Transverse colon (tissue), 4 donors: ENCODE data around the gene THSD4.

Experiments
- POLR2AphosphoS5 ChIP-seq, 3 donors: sonication (generic); formaldehyde crosslinking; IDR thresholded peaks; one replicate each; pipeline ENCODE4 v1.6.1; 2016; ENCODE audit warnings: antibody characterized with exemption in 3 of 3
- TF ChIP-seq, protein P1 (sequence below), 5 experiments: fragments of 200-600 bp in 3 of 5; fragments of 450-650 bp in 2 of 5; sonication (generic) in 3 of 5; IDR thresholded peaks; 1 replicate in 2 of 5; 2 replicates in 3 of 5; pipeline ENCODE4 v1.5.1; 2016 to 2017; ENCODE audit warnings: antibody characterized with exemption in 5 of 5, inconsistent platforms in 3 of 5, mild to moderate bottlenecking in 2 of 5, moderate library complexity in 1 of 5

DNA sequence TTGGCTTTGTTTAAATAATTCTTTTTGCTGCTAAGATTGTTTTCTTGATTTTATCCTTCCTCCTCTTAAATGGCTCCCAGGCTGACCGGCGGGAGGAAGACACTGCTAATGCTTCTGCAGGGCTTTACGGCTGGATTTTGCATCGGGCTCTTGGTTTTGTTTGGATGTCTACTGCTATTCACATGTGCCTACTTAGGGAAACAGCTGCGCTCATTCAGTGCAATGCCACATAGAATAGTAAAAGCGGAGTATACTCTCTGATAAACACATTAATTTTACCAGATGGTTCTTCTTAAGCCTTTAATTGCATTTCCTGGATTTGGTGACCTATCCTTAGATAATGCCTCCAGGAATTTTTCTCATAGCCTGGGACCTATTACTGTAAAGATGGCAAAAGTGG is 146.6 kb downstream of the THSD4 start:
- TF ChIP-seq POLR2AphosphoS5 (IDR thresholded peaks at IDR 0.05): no peak
- TF ChIP-seq, protein P1, sequence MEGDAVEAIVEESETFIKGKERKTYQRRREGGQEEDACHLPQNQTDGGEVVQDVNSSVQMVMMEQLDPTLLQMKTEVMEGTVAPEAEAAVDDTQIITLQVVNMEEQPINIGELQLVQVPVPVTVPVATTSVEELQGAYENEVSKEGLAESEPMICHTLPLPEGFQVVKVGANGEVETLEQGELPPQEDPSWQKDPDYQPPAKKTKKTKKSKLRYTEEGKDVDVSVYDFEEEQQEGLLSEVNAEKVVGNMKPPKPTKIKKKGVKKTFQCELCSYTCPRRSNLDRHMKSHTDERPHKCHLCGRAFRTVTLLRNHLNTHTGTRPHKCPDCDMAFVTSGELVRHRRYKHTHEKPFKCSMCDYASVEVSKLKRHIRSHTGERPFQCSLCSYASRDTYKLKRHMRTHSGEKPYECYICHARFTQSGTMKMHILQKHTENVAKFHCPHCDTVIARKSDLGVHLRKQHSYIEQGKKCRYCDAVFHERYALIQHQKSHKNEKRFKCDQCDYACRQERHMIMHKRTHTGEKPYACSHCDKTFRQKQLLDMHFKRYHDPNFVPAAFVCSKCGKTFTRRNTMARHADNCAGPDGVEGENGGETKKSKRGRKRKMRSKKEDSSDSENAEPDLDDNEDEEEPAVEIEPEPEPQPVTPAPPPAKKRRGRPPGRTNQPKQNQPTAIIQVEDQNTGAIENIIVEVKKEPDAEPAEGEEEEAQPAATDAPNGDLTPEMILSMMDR (IDR thresholded peaks at IDR 0.05): no peak
